Activated CD8-positive, alpha-beta memory T cell treated with anti-CD3 and anti-CD28 coated beads for 4 hours (primary cell): ENCODE measurements around the gene NTRK1.
A peak's percentile ranks its signal among the peaks of the same experiment; 100 is the strongest.
"Not testable (repeated sequence)": the region's sequence is repeated elsewhere in the genome, so short reads cannot be mapped to it uniquely, and the experiment has no call there.

Source experiments
- DNase-seq, 2 donors: peaks; one replicate each; pipeline ENCODE4 v3.0.0-alpha.2; 2020; ENCODE audit warnings: low read depth in 2 of 2

The NTRK1 gene

DNA sequence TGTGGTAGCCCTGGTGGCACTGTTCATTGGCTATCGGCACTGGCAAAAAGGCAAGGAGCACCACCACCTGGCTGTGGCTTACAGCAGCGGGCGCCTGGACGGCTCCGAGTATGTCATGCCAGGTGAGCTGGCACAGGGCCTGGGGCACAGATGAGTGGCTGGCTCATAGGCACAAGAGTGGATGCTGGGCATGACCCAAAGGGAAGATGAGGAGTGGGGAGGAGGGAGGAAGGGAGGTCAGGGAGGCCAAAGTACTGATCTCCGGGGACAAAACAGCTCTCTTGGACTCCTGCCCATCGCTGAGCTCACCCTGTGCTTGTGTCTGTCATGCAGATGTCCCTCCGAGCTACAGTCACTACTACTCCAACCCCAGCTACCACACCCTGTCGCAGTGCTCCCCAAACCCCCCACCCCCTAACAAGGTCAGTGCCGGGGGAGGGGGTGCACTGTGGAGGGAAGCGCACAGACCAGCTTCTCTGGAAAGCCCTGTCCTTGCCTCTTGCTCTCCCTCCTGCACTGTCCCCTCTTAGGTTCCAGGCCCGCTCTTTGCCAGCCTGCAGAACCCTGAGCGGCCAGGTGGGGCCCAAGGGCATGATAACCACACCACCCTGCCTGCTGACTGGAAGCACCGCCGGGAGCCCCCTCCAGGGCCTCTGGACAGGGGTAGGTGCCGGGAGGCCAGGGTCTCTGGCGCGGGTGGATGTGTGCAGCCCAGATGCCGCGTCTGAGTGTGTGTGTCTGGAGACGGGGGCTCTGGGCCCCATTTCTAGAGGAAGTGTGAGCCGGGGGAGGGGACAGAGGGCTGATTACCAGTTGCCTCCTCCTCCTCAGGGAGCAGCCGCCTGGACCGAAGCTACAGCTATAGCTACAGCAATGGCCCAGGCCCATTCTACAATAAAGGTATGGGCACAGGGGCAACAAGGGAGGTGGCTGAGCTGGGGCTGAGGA is 52.5 kb downstream of the NTRK1 start:
- DNase-seq = no peak

DNA sequence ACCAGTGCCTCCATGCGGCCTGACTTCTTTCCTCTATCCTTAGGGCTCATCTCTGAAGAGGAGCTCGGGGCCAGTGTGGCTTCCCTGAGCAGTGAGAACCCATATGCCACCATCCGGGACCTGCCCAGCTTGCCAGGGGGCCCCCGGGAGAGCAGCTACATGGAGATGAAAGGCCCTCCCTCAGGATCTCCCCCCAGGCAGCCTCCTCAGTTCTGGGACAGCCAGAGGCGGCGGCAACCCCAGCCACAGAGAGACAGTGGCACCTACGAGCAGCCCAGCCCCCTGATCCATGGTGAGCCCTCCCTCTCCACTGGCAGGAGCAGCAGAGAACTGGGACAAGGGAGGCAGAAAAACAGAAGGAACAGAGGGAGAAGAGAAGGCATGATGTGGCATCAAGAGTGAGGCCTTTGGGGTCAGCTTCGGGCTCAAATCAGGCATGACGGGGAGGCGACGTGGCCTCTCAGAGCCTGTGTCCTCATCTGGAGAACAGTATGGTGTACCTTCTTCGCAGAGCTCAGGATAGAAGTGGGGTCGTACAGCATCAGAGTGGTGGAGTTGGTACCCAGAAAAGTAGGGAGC is 53.2 kb downstream of the NTRK1 start:
- DNase-seq = no peak

DNA sequence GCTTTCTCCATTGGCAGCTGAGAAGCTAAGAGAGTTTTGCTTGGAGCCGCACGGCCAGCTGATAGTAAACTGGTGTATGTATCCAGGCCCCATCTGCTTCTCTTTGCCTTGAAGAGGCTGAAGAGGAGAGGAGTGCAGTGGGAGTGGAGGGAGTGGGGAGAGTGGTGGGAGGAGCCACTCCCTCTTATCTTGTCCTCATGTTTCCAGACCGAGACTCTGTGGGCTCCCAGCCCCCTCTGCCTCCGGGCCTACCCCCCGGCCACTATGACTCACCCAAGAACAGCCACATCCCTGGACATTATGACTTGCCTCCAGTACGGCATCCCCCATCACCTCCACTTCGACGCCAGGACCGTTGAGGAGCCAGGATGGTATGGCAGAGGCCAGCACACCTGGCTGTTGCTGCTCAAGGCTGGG is 53.8 kb downstream of the NTRK1 start:
- no peak for DNase-seq

DNA sequence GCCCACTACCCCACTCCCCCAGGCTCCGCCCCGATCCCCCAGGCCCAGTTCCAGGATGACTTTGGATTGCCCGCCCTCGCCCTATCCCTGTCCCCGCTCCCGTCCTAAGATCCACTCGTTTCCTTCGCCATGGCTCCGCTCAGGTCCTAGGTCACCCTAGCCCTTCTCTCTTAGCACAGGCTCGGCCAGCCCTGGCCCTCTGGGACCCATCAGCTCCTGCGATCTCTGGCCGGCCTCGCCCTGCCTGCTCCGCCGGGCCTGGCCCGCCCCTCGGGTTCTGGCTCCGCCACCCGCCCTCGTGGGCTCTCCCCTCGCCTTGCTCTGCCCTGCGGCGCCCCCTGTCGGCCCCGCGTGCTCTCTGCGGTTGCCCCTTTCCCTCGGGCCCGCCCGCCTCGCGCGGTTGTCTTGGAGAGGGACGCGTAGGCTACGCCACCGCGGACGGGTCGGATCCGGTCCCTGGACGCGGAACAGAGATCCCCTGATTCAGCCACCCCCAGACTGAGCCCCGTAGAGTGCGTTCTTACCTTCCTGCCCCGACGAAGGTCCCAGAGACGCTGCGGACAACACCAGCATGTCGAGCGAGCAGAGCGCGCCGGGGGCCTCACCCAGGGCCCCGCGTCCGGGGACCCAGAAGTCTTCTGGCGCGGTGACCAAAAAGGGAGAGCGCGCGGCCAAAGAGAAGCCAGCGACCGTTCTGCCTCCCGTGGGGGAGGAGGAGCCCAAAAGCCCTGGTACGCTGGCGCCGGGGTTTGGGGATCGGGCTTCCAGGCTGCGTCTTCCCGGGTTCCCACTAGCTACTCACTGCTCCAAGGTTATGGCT is 59.8 kb downstream of the NTRK1 start, which contains the start of gene LRRC71:
Gene LRRC71, plus strand, starts transcription at position 400 of the 820 bp plus-strand sequence. Its CDS starts 172 bp downstream, at position 572.
- peak in 1 of 2 donors; percentile 6 for DNase-seq

DNA sequence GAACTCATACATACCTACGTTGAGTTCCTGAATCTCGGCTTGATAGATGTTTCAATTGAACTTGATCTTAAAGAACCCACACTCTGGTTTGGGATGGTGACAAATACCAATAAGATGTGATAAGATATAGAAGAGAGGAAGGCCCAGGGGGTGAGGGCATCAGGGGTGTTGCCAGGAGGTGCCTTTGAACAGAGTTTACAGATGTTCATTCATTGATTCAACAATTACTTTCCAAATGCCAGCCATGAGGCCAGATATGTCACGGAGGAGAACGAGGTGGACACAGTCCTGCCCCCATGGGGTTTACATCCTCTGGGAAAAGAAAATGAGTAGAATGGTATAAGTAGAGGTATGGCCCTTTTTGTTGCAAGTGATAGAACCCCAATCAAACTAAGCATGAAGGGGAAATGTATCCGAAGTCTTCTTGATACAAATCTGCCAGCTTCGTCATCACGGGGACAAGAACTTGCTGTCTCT is 60.4 kb downstream of the NTRK1 start:
- DNase-seq = no peak

DNA sequence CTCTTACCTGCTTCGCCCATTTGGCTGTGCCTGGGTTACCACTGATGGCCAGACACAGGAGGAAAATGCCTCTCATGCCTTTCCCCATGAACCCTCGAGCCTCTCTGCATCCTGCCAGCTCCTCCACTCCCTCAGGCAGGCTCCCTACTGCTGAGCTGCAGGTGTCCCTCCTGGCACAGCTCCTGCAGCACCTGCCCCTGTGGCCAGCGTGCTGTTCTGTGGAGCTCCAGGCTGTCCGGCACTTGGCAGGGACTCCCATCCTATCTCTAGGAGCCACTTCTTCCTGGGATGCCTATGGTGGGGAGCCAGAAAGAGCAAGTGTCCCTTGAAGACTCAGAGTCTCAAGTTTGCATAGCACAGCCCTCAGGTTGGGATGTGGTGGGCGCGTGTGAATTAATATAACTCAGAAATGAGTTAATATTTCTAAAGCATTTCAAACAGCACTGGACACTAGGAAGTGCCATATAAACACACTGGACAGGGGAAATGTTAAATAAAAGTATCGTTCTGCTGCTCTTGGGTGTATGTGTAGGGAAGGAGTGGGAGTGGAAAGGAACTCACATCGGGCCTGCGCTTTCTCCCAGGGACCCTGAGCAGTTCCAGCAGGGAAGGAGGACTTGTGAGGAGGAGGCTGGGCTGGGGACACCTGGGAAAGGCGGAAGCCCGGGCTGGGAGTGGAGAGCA is 62.5 kb downstream of the NTRK1 start:
- no peak for DNase-seq

DNA sequence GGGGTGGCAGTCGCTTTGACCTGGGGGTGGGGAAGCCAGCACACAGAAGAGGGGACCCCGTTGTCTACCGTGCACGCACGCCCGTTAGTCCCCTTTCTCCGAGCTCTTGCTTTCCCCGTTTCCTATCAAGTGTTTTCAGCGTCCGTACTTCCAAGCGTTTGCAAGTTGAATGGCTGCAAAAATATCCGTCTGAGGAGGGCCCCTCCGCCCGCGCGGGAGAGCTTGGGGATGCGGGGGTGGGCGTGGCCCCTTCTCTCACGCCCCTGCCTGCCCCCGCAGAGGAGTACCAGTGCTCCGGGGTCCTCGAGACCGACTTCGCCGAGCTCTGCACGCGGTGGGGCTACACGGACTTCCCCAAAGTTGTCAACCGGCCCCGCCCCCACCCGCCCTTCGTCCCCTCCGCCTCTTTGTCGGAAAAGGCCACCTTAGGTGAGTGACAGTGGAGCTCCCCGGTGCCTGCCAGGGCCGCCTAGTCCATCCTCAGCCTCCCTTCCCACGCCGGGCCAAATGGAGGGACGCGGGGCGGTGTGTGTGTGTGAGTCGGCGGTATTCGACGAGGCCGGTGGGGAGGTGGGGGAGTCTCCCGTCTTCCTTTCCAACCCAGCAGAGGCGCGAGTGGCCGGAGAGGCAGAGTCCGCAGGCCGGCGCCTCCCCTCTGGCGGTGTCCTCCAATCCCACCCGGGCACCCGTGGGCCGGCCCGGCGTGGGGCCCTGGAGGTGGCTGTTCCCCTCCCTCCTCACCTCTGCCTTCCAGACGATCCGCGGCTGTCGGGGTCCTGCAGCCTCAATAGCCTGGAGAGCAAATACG is 63.2 kb downstream of the NTRK1 start:
- DNase-seq = no peak

DNA sequence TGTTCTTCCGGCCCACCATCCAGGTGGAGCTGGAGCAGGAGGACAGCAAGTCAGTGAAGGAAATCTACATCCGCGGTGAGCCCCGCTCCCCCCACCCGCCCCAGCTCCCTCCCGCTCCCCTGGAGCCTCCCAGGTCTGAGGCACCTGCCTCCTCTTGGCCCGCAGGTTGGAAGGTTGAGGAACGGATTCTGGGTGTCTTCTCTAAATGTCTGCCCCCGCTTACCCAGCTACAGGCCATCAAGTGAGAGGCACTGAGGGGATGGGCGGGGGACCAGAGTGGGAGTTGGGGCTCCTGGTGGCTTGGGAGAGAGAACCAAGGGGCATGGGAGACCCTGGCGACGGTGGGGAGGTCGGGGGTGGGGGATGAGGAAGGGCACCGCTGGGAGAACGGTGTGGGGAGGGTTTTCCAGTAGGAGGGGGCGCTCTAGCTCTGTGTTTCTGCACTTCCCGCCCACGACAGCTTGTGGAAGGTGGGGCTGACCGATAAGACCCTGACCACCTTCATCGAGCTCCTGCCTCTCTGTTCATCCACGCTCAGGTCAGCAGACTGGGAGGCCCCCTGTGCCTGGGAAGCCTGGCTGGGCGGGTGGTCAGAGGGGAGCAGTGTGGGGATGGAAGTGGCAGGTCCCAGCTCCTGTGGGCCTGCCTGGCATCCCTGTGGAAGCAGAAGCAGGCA is 64.0 kb downstream of the NTRK1 start:
- no peak for DNase-seq

DNA sequence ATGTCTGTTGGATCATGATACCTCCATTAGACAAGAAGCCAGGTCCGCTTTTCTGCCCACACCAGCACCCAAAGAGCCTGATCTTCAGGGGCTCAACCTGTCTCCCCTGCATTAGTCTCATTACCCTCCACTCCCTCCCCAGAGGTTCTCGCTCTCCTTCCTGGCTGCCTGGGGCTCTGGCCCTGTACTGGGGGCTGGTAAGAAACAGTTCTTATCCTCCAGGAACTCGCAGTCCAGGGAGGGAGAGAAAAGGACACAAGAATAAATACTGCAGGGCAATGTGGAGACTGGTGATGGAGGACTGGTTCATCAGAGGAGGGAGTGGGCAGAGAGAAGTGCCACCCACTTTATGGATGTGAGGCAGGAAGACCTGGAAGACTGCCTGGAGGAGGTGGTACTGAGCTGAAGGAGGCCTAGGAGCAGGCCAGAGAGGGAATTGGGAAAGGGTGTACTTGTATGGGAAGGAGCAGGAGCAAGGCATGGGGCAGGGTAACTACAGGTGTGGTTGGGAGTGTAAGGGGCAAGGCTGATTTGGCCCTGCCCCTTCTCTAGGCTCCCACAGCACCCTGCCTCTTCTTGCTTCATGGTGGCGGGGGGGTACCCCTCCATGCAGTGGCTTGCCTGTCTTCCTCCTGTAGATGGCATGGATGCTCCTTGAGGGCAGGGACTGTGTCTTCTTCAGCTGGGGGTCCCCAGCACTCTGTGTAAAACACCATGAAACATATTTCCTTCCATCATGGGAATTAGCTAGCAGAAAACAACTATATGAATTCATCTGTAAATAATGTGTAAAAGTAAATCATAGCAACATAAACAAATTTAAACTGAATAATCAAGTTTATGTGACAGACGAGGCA is 64.7 kb downstream of the NTRK1 start:
- no peak for DNase-seq

DNA sequence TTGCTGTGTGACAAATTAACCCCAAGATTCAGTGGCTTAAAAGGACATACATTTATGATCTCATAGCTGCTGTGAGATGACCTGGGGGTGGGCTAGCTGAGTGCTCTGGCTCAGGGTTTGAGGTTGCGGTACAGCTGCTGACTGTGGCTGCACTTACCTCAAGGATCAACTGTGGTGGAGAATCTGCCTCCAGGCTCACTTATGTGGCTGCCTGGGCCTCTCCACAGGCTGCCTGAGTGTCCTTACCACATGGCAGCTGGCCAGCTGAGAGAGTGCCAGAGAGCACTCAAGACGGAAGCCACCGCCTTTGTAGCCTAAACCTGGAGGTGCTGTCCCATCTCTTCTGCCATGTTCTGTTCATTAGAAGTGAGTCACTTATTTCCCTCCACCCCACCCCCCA is 65.5 kb downstream of the NTRK1 start:
- DNase-seq = no peak

DNA sequence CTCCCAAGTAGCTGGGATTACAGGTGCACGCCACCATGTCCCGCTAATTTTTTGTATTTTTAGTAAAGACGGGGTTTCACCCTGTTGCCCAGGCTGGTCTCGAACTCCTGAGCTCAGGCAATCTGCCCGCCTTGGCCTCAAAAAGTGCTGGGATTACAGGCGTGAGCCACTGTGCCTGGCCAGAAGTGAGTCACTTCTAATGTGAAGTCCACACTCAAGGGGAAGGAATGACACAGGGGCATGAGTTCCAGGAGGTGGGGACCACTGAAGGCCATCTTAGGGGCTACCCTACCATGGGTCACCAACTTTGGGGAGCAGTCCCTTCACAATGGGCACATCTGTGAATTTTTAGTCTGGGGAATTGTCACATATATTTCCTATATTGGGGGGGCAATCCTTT is 66.0 kb downstream of the NTRK1 start:
- DNase-seq = not testable (repeated sequence)

DNA sequence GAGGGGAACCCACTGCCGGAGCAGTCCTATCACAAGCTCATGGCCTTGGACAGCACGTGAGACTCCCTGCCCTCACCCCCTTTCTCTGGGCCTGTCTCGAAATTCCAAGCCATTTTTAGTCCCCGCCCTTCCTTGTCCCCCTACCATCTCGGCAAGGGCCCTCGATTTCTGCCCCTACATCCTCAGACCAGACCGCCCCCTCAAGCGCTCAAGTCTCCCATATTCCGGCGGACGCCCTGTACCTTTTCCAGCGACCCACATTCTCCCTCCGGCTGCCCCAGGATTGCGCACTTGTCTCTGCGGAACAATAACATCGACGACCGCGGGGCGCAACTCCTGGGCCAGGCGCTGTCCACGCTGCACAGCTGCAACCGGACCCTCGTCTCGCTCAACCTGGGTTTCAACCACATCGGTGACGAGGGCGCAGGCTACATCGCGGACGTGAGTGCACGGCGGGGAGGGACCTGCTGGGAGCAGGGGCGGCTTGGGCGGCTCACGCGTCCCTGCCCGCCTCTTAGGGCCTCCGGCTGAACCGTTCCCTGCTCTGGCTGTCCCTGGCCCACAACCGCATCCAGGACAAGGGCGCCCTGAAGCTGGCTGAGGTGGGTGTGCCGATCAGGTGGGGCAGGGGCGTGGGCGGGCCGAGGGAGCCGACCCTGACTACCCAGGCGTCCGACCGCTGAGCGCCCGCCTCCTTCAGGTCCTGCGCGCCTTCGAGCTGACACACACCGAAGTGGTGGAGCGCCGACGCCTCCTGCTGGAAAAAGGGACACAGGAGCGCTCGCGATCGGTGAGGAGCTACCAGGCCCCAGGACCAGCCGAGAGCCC is 66.8 kb downstream of the NTRK1 start:
- peak; percentile 16 for DNase-seq

DNA sequence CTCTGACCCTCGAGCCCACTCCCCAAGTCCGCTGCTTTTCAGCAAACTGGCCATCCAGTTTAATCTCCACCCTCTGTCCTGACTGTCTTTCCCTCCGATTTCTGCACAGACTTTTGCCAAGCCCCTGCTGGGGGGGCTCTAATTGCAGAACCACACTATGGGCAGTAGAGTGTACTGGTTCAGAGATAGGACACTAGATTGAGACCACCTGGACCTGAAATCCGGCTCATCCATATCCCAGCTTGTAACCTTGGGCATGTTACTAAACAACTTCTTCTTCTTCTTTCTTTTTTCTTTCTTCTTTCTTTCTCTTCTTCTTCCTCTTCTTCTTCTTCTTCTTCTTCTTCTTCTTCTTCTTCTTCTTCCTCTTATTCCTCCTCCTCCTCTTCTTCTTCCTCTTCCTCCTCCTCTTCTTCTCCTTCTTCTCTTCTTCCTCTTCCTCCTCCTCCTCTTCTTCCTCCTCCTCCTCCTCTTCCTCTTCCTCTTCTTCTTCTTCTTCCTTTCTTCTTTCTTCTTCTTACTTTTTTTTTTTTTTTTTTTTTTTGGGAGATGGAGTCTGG is 67.5 kb downstream of the NTRK1 start:
- DNase-seq = no peak

DNA sequence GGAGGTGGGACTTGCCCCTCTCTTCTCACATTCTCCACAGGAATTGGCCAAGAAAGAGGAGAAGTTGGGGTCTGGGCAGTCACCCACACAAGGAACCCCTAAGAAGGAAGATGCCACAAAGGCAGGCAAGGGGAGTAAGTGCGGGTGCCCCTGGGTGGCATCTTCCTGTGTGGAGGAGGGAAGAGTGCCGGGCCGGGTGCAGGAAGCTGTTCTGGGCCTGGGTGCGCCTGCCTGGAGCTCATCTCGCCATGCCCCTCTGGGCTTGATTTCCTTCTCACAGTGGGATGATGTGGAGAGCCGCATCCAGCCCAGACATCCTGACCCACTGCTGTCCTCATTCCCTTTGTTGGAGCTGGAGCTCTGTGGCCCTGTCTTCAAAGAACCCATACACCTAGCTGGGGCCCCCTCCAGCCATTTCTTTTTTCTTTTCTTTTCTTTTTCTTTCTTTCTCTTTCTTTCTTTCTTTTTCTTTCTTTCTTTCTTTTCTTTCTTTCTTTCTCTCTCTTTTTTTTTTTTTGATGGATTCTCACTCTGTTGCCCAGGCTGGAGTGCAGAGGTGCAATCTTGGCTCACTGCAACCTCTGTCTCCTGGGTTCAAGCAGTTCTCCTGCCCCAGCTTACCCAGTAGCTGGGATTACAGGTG is 69.1 kb downstream of the NTRK1 start:
- no peak for DNase-seq

DNA sequence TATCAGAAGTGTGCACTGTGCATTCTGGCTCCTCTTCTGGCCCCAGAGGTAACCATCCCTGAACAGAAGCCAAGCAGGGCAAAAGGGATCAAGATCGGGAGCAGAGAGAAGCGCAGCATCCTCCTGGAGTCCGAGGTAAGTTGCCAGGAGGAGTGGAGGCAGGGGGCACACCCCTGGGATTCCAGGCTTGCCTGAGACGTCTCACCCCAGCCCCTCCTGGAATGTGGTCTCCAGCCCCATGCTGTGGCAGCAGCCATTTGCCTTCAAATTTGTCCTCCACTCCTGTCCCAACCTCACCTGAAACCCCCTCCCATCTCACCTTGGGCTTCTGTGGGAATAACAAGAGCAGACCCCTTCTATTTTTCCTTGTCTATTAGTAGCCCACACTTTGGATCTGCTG is 69.8 kb downstream of the NTRK1 start:
- DNase-seq = no peak
